HEK293 (cell line): Measurements from ENCODE around the gene SLC28A1.

Experiments
- AEBP2 ChIP-seq: fragments of 450-650 bp; formaldehyde crosslinking; IDR thresholded peaks from 2 replicates; pipeline ENCODE4 v1.5.1; 2016; ENCODE audit warnings: missing biosample characterization, missing genetic modification characterization, borderline replicate concordance
- FEZF1 ChIP-seq: fragments of 450-650 bp; formaldehyde crosslinking; IDR thresholded peaks from 2 replicates; pipeline ENCODE4 v1.5.1; 2016; ENCODE audit warnings: missing biosample characterization, missing genetic modification characterization
- GLI2 ChIP-seq: fragments of 450-650 bp; formaldehyde crosslinking; IDR thresholded peaks from 2 replicates; pipeline ENCODE4; 2017; ENCODE audit warnings: missing biosample characterization, missing genetic modification characterization, low read depth, borderline replicate concordance
- GLIS1 ChIP-seq: fragments of 450-650 bp; formaldehyde crosslinking; IDR thresholded peaks from 2 replicates; pipeline ENCODE4 v1.5.1; 2016; ENCODE audit warnings: missing biosample characterization, missing genetic modification characterization
- GLIS2 ChIP-seq: fragments of 450-650 bp; formaldehyde crosslinking; IDR thresholded peaks from 2 replicates; pipeline ENCODE4 v1.5.1; 2016; ENCODE audit warnings: missing biosample characterization, missing genetic modification characterization
- HIC1 ChIP-seq: fragments of 450-650 bp; formaldehyde crosslinking; IDR thresholded peaks from 2 replicates; pipeline ENCODE4 v1.5.1; 2016; ENCODE audit warnings: missing biosample characterization, missing genetic modification characterization
- IKZF3 ChIP-seq: fragments of 450-650 bp; IDR thresholded peaks from 2 replicates; pipeline ENCODE4 v1.5.0; 2018; ENCODE audit warnings: missing biosample characterization, mild to moderate bottlenecking, missing genetic modification characterization, moderate library complexity
- INSM2 ChIP-seq: fragments of 450-650 bp; formaldehyde crosslinking; IDR thresholded peaks from 2 replicates; pipeline ENCODE4 v1.5.1; 2016; ENCODE audit warnings: missing biosample characterization, missing genetic modification characterization
- PBX3 ChIP-seq: sonication (generic); formaldehyde crosslinking; IDR thresholded peaks from 2 replicates; pipeline ENCODE4 v1.8.1; 2022; ENCODE audit warnings: mild to moderate bottlenecking, moderate library complexity, missing genetic modification reagents
- YY1 ChIP-seq: fragments of 450-650 bp; formaldehyde crosslinking; IDR thresholded peaks from 2 replicates; pipeline ENCODE4 v1.5.1; 2018; ENCODE audit warnings: missing biosample characterization, missing genetic modification characterization
- ZBTB10 ChIP-seq: fragments of 450-650 bp; formaldehyde crosslinking; IDR thresholded peaks from 2 replicates; pipeline ENCODE4 v1.5.1; 2016; ENCODE audit warnings: missing biosample characterization, missing genetic modification characterization
- ZBTB17 ChIP-seq: fragments of 450-650 bp; formaldehyde crosslinking; IDR thresholded peaks from 2 replicates; pipeline ENCODE4 v1.5.1; 2016; ENCODE audit warnings: missing biosample characterization, missing genetic modification characterization
- ZBTB48 ChIP-seq: fragments of 450-650 bp; formaldehyde crosslinking; IDR thresholded peaks from 2 replicates; pipeline ENCODE4 v1.5.1; 2016; ENCODE audit warnings: missing biosample characterization, missing genetic modification characterization
- ZBTB7A ChIP-seq: fragments of 450-650 bp; formaldehyde crosslinking; IDR thresholded peaks from 2 replicates; pipeline ENCODE4 v1.5.1; 2016; ENCODE audit warnings: low read depth, missing biosample characterization, missing genetic modification characterization
- ZFP69B ChIP-seq: fragments of 450-650 bp; formaldehyde crosslinking; IDR thresholded peaks from 2 replicates; pipeline ENCODE4 v1.5.1; 2016; ENCODE audit warnings: missing biosample characterization, missing genetic modification characterization
- ZNF18 ChIP-seq: fragments of 450-650 bp; formaldehyde crosslinking; IDR thresholded peaks from 2 replicates; pipeline ENCODE4 v1.5.1; 2016; ENCODE audit warnings: missing biosample characterization, missing genetic modification characterization
- ZNF24 ChIP-seq: fragments of 450-650 bp; formaldehyde crosslinking; IDR thresholded peaks from 2 replicates; pipeline ENCODE4 v1.5.1; 2016; ENCODE audit warnings: missing biosample characterization, missing genetic modification characterization
- ZNF560 ChIP-seq: fragments of 450-650 bp; formaldehyde crosslinking; IDR thresholded peaks from 2 replicates; pipeline ENCODE4 v1.5.1; 2017; ENCODE audit warnings: missing biosample characterization, missing genetic modification characterization, borderline replicate concordance
- ZNF580 ChIP-seq: fragments of 450-650 bp; formaldehyde crosslinking; IDR thresholded peaks from 2 replicates; pipeline ENCODE4 v1.5.1; 2016; ENCODE audit warnings: missing biosample characterization, missing genetic modification characterization
- ZNF660 ChIP-seq: fragments of 450-650 bp; IDR thresholded peaks from 2 replicates; pipeline ENCODE4 v1.5.1; 2018; ENCODE audit warnings: missing biosample characterization, mild to moderate bottlenecking, missing genetic modification characterization
- ZNF792 ChIP-seq: fragments of 450-650 bp; formaldehyde crosslinking; IDR thresholded peaks from 2 replicates; pipeline ENCODE4 v1.5.1; 2016; ENCODE audit warnings: missing biosample characterization, missing genetic modification characterization
- ZNF837 ChIP-seq: fragments of 450-650 bp; formaldehyde crosslinking; IDR thresholded peaks from 2 replicates; pipeline ENCODE4 v1.5.1; 2016; ENCODE audit warnings: missing biosample characterization, missing genetic modification characterization
- ZSCAN23 ChIP-seq: fragments of 450-650 bp; formaldehyde crosslinking; IDR thresholded peaks from 2 replicates; pipeline ENCODE4 v1.5.1; 2016; ENCODE audit warnings: missing biosample characterization, missing genetic modification characterization
- ZSCAN5A ChIP-seq: fragments of 450-650 bp; formaldehyde crosslinking; IDR thresholded peaks from 2 replicates; pipeline ENCODE4 v1.5.1; 2016; ENCODE audit warnings: missing biosample characterization, missing genetic modification characterization

SLC28A1 gene

GRCh38 chr15:84980196-84981053, 96.0 kb downstream of the SLC28A1 start (continued):
- TF ChIP-seq ZBTB7A (tag by site-specific recombination) (0 out of 2 replicates have a peak, but pooled peaks have one; percentile 62), YY1 (tag by site-specific recombination) (peak; percentile 58; the same call in 1 of the 2 replicates), ZNF837 (tag by site-specific recombination) (no peak), GLIS2 (tag by site-specific recombination) (peak; percentile 100), ZNF580 (tag by site-specific recombination) (peak; percentile 11), ZNF560 (tag by site-specific recombination) (no peak), GLIS1 (tag by site-specific recombination) (peak; percentile 89), GLI2 (tag by site-specific recombination) (no peak), FEZF1 (no peak), ZNF660 (peak; percentile 65), ZBTB48 (tag by site-specific recombination) (peak; percentile 41; the same call in 1 of the 2 replicates), IKZF3 (tag by site-specific recombination) (peak; percentile 96), PBX3 (peak; percentile 83; the same call in 1 of the 2 replicates), ZNF792 (0 out of 2 replicates have a peak, but pooled peaks have one; percentile 16), ZFP69B (tag by site-specific recombination) (0 out of 2 replicates have a peak, but pooled peaks have one; percentile 15), AEBP2 (tag by site-specific recombination) (no peak), HIC1 (tag by site-specific recombination) (no peak), ZBTB10 (tag by site-specific recombination) (0 out of 2 replicates have a peak, but pooled peaks have one; percentile 51), ZSCAN23 (tag by site-specific recombination) (no peak), INSM2 (peak; percentile 43; the same call in 1 of the 2 replicates), ZNF18 (peak; percentile 96), ZBTB17 (tag by site-specific recombination) (peak; percentile 87), ZSCAN5A (tag by site-specific recombination) (no peak), ZNF24 (tag by site-specific recombination) (0 out of 2 replicates have a peak, but pooled peaks have one; percentile 17)
